Measurements from ENCODE around the gene KIAA0930.
A peak's percentile ranks its signal among the peaks of the same experiment; 100 is the strongest.

The KIAA0930 gene

DNA sequence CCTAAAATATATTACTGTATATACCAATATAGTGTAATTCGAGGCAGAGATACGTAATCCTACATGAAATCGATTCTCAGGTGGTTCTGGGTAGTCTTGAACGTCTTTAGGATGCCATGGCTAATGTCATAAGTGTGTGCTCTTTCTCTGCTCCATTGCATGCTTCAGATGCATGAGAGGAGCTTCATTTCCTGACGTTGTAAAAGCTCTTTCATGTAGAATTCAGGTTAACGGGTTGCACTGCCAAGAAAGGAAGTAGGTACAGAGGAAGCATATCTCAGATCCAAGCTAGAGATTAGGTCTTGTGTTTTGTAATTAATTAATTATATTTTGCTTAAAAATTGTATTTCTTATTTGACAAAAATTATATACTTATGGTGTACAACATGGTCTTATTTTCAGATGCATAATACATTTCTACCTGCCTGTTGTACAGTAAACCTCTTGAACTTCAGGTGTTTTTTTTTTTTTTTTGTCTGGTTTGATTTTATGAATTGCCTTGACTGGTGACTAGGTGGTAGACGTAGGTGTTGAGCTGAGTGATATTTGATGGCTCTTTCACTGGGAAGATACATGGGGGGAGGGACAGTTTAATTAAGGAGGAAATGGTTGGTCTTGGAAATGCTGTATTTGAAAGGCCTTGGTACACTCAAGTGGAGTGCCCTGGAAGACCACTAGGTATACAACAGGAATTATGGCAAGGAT, 67.7 kb downstream of the KIAA0930 start:
- DNase-seq (ENCODE audit: low spot score), result no peak

DNA sequence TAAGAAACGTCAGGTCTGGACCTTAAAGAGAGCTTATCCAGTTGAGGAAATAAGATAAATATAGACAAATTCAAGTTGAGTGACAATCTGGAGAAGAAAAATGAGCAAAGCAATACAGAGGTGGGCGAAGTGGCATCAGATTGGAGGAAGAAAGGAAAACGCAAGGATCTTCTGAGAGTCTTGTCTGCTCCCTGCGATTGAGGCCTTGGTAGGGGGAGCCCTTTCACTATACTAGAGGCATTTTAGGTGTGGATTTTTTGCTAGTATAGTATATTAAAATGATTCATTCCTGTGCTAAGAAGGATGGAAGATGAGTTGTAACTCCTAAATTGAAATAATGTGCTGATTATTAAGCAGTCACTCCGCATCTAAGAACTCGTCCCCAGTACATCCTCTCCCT, 68.9 kb downstream of the KIAA0930 start:
- DNase-seq (ENCODE audit: low spot score), result no peak

DNA sequence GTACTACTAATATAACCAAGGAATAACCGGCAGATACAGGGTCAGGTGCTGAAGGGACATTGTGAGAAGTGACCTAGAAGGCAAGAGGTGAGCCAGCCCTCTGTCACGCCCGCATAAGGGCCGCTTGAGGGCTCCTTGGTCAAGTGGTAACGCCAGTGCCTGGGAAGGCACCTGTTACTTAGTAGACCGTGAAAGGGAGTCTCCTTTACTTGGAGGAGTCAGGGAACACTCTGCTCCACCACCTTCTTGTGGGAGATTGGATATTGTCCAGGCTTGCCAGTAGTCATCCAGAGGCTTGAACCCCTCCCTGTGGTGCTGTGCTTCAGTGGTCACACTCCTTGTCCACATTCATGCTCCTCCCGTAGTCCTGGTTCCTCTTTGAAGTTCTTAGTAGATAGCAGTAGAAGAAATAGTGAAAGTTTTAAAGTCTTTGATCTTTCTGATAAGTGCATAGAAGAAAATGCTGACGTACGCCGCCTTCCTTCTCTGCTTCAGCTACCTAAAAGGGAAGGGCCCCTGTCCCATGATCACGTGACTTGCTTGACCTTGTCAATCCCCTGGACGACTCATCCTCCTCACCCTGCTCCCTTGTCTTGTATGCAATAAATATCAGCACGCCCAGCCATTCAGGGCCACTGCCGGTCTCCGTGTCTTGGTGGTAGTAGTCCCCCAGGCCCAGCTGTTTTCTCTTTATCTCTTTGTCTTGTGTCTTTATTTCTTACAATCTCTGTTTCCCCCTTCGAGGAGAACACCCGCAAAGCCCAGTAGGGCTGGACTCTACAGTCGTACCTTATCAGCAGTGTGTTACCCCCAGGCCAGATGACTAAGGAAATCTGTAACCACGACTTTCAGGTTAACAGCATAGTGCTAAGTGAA, 70.9 kb downstream of the KIAA0930 start:
- no peak for DNase-seq (ENCODE audit: low spot score)

- DNase-seq (ENCODE audit: low spot score), result no peak
Observed at GRCh38 chr22:45166932-45167331, 73.8 kb downstream of the KIAA0930 start.

GRCh38 chr22:45164270-45165088, 76.2 kb downstream of the KIAA0930 start:
- peak; percentile 72 for DNase-seq (ENCODE audit: low spot score)

GRCh38 chr22:45163451-45164269, 77.0 kb downstream of the KIAA0930 start, which contains the start of gene NUP50:
Gene NUP50 (plus strand): TSS chr22:45163925. CDS start chr22:45168178, 4,253 bp downstream.
- peak; percentile 100 for DNase-seq (ENCODE audit: low spot score)

GRCh38 chr22:45163099-45163450, 77.6 kb downstream of the KIAA0930 start:
- DNase-seq (ENCODE audit: low spot score), result peak; percentile 63

DNA sequence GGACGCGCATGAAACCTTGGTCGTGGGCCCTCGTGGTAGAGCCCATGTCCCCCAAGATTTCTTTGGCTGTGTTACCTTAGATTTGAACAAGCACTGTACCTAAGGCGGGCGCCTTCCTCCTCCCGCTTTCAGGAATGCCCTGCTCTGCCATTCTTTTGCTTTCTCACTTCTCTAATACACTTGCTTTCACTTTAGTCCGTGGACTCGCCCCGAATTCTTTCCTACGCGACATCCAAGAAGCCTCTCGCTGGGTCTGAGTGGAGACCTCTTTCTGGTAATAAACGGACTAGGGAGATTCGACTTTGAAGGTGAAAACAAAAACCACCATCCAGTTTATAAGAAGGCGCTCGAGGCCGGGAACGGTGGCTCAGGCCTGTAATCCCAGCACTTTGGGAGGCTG, 78.2 kb downstream of the KIAA0930 start:
- DNase-seq (ENCODE audit: low spot score), result no peak

GRCh38 chr22:45159652-45160462, 80.8 kb downstream of the KIAA0930 start:
- peak; percentile 34 for DNase-seq (ENCODE audit: low spot score)

- no peak for DNase-seq (ENCODE audit: low spot score)
Observed at GRCh38 chr22:45157907-45158306, 82.8 kb downstream of the KIAA0930 start.

GRCh38 chr22:45155050-45155840, 85.4 kb downstream of the KIAA0930 start:
- DNase-seq (ENCODE audit: low spot score), result no peak

DNA sequence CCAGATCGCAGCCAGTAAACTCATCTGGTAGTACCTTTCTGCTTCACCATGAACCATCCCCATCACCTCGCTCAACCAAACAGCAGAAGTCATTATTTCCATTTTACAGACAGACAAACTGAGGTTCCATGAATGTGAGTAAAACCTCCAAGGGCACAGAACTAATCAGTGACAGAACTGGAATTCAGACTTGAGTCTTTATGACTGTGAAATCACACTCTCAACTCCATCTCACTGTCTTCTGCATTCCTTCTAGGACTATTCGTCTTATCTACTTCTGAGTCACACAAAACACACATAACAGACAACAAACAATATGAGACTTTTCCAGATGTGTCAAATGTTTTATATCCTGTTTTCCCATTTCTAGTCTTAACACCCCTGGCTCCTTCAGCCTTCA, 86.3 kb downstream of the KIAA0930 start:
- DNase-seq (ENCODE audit: low spot score), result no peak

DNA sequence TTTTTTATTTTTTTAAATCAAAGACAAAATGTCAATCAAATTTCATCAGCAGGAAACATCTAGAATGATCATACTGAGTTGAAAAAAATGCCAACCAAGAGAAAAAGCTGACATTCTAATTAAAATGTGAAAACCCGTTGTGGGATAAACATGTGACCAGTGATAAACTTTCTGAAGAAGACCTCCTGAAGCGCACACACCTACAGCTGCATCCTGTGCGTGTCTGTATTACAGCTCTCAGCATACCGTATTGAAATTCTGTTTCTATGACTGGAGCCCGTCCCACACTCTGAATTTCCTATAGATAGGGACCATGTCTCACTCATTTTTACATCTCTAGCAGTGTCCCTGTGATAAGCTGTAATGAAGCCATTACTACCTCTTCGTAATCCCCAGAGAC, 89.2 kb downstream of the KIAA0930 start:
- no peak for DNase-seq (ENCODE audit: low spot score)

DNA sequence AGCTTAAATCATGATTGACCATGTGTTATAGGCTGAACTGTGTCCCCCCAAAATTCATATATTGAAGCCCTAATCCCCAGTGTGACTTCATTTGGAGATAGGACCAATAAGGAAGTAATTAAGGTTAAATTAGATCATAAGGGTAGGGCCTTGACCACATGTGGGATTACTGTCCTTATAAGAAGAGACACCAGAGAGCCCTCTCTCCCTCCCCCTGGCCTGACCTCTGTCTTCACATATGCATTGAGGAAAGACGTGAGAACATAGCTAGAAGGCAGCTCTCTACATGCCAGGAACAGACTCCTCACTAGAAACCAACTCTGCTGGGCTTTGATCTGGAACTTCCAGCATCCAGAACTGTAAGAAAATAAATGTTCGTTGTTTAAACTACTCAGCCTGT, 90.6 kb downstream of the KIAA0930 start:
- DNase-seq (ENCODE audit: low spot score), result no peak

- no peak for DNase-seq (ENCODE audit: low spot score)
Observed at GRCh38 chr22:45149671-45150070, 91.0 kb downstream of the KIAA0930 start.

DNA sequence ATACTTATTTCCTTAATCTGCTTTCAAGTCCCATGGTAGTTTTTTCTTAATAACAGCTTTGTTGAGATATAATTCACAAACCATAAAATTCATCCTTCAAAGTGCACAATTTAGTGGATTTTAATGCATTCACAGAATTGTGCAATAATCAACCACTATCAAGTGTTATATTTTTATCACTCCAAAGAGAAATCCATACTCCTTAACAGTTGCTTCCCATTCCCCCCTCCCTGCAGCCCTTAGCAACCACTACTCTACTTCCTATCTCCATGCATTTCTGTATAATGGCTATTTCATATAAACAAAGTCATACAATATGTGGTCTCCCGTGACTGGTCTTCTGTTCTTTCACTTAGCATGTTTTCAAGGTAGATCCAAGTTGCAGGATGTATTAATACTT, 95.8 kb downstream of the KIAA0930 start:
- DNase-seq (ENCODE audit: low spot score), result no peak

- no peak for DNase-seq (ENCODE audit: low spot score)
Observed at GRCh38 chr22:45142376-45142775, 98.3 kb downstream of the KIAA0930 start.

Data from D341Med (cell line).